Smooth muscle cell (in vitro differentiated cells): Measurements from ENCODE around the gene CACNG4. TPM values are rescaled to one million over a fixed set of nuclear protein-coding genes. Genes with fewer than 3 reads are reported as not detected.
A peak's percentile ranks its signal among the peaks of the same experiment; 100 is the strongest.

Source experiments
- DNase-seq: peaks from one replicate; lab custom pipeline; 2025; ENCODE audit not compliant: unreplicated experiment; lab: John Stamatoyannopoulos, UW
- H2AFZ ChIP-seq: fragments of 200-600 bp; sonication (generic); 2 replicates; pipeline ENCODE4 v1.6.0; 2016; ENCODE audit warnings: antibody characterized with exemption, low read depth, mild to moderate bottlenecking
- H3F3A ChIP-seq: fragments of 200-600 bp; sonication (generic); 2 replicates; pipeline ENCODE4 v1.6.0; 2017; ENCODE audit warnings: antibody characterized with exemption, low read depth
- H3K27ac ChIP-seq: fragments of 200-600 bp; sonication (generic); 2 replicates; pipeline ENCODE4 v1.5.1; 2016; ENCODE audit warnings: low read depth, mild to moderate bottlenecking
- H3K27me3 ChIP-seq: fragments of 200-600 bp; sonication (generic); 2 replicates; pipeline ENCODE4 v1.6.1; 2016; ENCODE audit warnings: low read depth, mild to moderate bottlenecking
- H3K36me3 ChIP-seq: fragments of 200-600 bp; sonication (generic); 2 replicates; pipeline ENCODE4 v1.5.1; 2016; ENCODE audit warnings: low read depth
- H3K4me1 ChIP-seq: fragments of 200-600 bp; sonication (generic); 2 replicates; pipeline ENCODE4 v1.5.1; 2016; ENCODE audit warnings: low read depth
- H3K4me2 ChIP-seq: fragments of 200-600 bp; sonication (generic); 2 replicates; pipeline ENCODE4 v1.6.0; 2016; ENCODE audit warnings: mild to moderate bottlenecking
- H3K4me3 ChIP-seq: fragments of 200-600 bp; sonication (generic); 2 replicates; pipeline ENCODE4 v1.5.1; 2016; ENCODE audit warnings: mild to moderate bottlenecking
- H3K79me2 ChIP-seq: fragments of 200-600 bp; sonication (generic); 2 replicates; pipeline ENCODE4 v1.6.0; 2016; ENCODE audit warnings: low read depth, mild to moderate bottlenecking
- H3K9ac ChIP-seq: fragments of 200-600 bp; sonication (generic); 2 replicates; pipeline ENCODE4 v1.6.0; 2016; ENCODE audit warnings: low read depth
- H3K9me3 ChIP-seq: fragments of 200-600 bp; sonication (generic); replicated peaks from 2 replicates; pipeline ENCODE4 v1.5.1; 2016; ENCODE audit warnings: low read depth
- H4K20me1 ChIP-seq: fragments of 200-600 bp; sonication (generic); 2 replicates; pipeline ENCODE4 v1.6.0; 2016; ENCODE audit warnings: low read depth
- CTCF ChIP-seq: fragments of 200-600 bp; sonication (generic); IDR thresholded peaks from 2 replicates; pipeline ENCODE4 v1.5.1; 2017; ENCODE audit warnings: borderline replicate concordance, mild to moderate bottlenecking, antibody characterized with exemption; ENCODE audit not compliant: insufficient read depth, poor library complexity, severe bottlenecking
- WGBS: methylation state at CpG from one replicate; pipeline ENCODE4 v1.1.7; 2016; ENCODE audit warnings: low lambda C conversion rate; 5-methylcytosine and 5-hydroxymethylcytosine counted together
- polyA plus RNA-seq: library from polyadenylated mRNA; unstranded; fragments of >200 nt; fragmentation: Nextera tagmentation; extraction: Ambion mirVana; gene quantifications from 2 replicates; pipeline ENCODE4 v1.2.1, GENCODE V29; 2016
- total RNA-seq: library from RNA; depleted of rRNA; stranded (reverse); fragments of >200 nt; gene quantifications from 2 replicates; pipeline ENCODE4 v1.2.3, GENCODE V29; 2014

Gene CACNG4
- total RNA-seq: 4.2 and 6.5 TPM in 2 replicates
- 1.4 and 13.3 TPM in 2 replicates for polyA plus RNA-seq

- H4K20me1 ChIP-seq: peaks cover 7% of the 10 kb centered on the region
- no peak within 1 kb of the TSS for H3K27ac ChIP-seq
- TF ChIP-seq CTCF: no peak
- no peak for DNase-seq
- peak within 1 kb of the TSS; percentile 64 for H3K4me3 ChIP-seq
- H3K9me3 ChIP-seq: no peaks in the 10 kb centered on the region
- 18% methylated on average over 15 of the region's 71 CpGs for WGBS
- H3K27me3 ChIP-seq: peaks cover 87% of the 10 kb centered on the region
- peak within 1 kb of the TSS; percentile 39 for H3K9ac ChIP-seq
- H3K36me3 ChIP-seq: no peaks in the 10 kb centered on the region
- no peaks in the 10 kb centered on the region for H3K79me2 ChIP-seq
- H3K4me2 ChIP-seq: peak within 1 kb of the TSS; percentile 86
- no peak within 1 kb of the TSS for H2AFZ ChIP-seq
- no peaks in the 10 kb centered on the region for H3F3A ChIP-seq
- H3K4me1 ChIP-seq: peaks cover 14% of the 10 kb centered on the region
Observed at GRCh38 chr17:66963909-66964771, at the start of gene CACNG4. TSS of gene CACNG4 (plus strand) at chr17:66964707. CDS start at chr17:66964912, 205 bp downstream.

DNA sequence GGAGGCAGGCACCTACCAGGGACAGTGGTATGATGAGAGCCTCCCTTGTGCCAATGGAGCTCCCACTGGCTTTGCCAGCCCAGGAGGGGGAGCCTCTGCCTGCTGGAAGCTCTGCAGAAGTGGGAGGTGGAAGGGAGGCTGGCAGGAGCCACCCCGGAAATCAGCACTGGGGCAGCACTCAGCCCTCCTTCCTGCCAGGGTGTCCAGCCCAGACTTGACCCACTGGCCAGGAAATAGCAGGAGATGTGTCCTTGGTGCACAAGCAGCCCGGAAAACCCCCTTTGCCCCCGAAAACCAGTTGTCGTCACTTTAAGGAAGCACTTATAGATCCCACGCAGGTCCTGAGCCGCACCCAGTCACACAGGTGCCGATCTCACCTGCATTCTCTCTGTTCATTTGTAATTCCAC lies 49.3 kb upstream of the CACNG4 start:
- 89% methylated on average over 7 of the region's 7 CpGs for WGBS
- no peak for TF ChIP-seq CTCF
- Histone ChIP-seq H3K27ac (no peak overlapping the region), H2AFZ (no peak overlapping the region), H3K4me3 (no peak overlapping the region), H3K36me3 (no peaks in the 10 kb centered on the region), H4K20me1 (no peaks in the 10 kb centered on the region), H3K4me2 (no peak overlapping the region), H3K79me2 (no peaks in the 10 kb centered on the region), H3K9ac (no peak overlapping the region), H3K27me3 (no peaks in the 10 kb centered on the region), H3K4me1 (no peaks in the 10 kb centered on the region), H3F3A (no peaks in the 10 kb centered on the region), H3K9me3 (no peaks in the 10 kb centered on the region)
- DNase-seq: no peak

DNA sequence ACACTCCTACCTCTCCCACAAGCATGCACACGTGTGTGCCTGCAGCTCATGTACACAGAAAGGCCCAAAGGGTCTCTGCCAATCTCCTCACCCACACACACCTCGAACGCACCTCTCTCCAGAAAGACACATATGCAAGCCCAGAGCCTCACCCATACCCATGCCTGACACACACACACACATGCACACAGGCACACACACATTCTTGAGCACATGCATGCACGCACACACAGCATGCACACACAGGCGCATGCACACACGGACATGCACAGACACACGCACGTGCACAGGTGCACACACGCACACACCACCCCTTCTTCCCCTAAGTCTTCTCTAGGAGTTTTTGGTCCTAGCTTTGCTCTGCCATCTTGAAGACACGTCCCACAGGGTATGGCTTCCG lies 48.7 kb upstream of the CACNG4 start:
- Histone ChIP-seq H3K4me1 (no peaks in the 10 kb centered on the region), H3K79me2 (no peaks in the 10 kb centered on the region), H3K4me3 (no peak overlapping the region), H3K4me2 (no peak overlapping the region), H2AFZ (no peak overlapping the region), H3K9me3 (no peaks in the 10 kb centered on the region), H3K36me3 (no peaks in the 10 kb centered on the region), H3K9ac (no peak overlapping the region), H3K27ac (no peak overlapping the region), H4K20me1 (no peaks in the 10 kb centered on the region), H3F3A (no peaks in the 10 kb centered on the region), H3K27me3 (no peaks in the 10 kb centered on the region)
- no peak for DNase-seq
- WGBS: 91% methylated on average over 11 of the region's 11 CpGs
- no peak for TF ChIP-seq CTCF
